H1 (cell line): ENCODE measurements around the gene HAPLN3. TPM values are rescaled to one million over a fixed set of nuclear protein-coding genes. Genes with fewer than 3 reads are reported as not detected.

Experiments
- CTBP2 ChIP-seq: IDR thresholded peaks from 2 replicates; pipeline ENCODE4 v1.7.0; 2011; ENCODE audit warnings: borderline replicate concordance, mild to moderate bottlenecking, moderate library complexity, mixed read lengths, low read length; ENCODE audit not compliant: insufficient read depth, insufficient read length
- CTCF ChIP-seq, 3 experiments: IDR thresholded peaks; 1 replicate in 2 of 3; 2 replicates in 1 of 3; pipeline versions ENCODE4 v1.5.1 to v1.6.1; 2011; ENCODE audit warnings: low read length in 3 of 3, mild to moderate bottlenecking in 3 of 3, inconsistent platforms in 2 of 3, low read depth in 1 of 3, moderate library complexity in 1 of 3; ENCODE audit not compliant: insufficient read depth in 1 of 3; ENCODE audit errors: control extremely low read depth in 1 of 3
- JUND ChIP-seq: IDR thresholded peaks from 2 replicates; pipeline ENCODE4 v1.6.1; 2011; ENCODE audit warnings: mild to moderate bottlenecking, improper control_type of control experiment, low read length
- SIX5 ChIP-seq: IDR thresholded peaks from 2 replicates; pipeline ENCODE4 v1.6.1; 2011; ENCODE audit warnings: mild to moderate bottlenecking, low read depth, low read length
- TBP ChIP-seq: IDR thresholded peaks from 2 replicates; pipeline ENCODE4 v1.6.1; 2011; ENCODE audit warnings: low read depth, low read length, improper control_type of control experiment
- polyA plus RNA-seq, 7 experiments: library from polyadenylated mRNA; depleted of rRNA in 3 of 7; stranded (reverse) in 5 of 7; unstranded in 2 of 7; fragments of >200 nt in 5 of 7; fragments of 200-250 nt in 2 of 7; gene quantifications; 1 replicate in 5 of 7; 2 replicates in 1 of 7; 4 replicates in 1 of 7; pipeline versions ENCODE4 v1.2.1 to v1.2.3, GENCODE V29; 2011 to 2013; ENCODE audit warnings: missing spikeins in 2 of 7, mixed read lengths in 2 of 7
- total RNA-seq: library from RNA; stranded (reverse); fragmentation: NEBNext Ultra II Directional; extraction: Animal tissue kit (Norgen Biotek cat#: 25700); gene quantifications from 2 replicates; pipeline ENCODE4 v1.2.1, GENCODE V29; 2021
- TF ChIP-seq, protein P1 (sequence below): fragments of 300-600 bp; sonication (generic); IDR thresholded peaks from 2 replicates; pipeline ENCODE4 v1.7.1; 2012; ENCODE audit warnings: low read length, moderate library complexity, mild to moderate bottlenecking, inconsistent platforms; ENCODE audit not compliant: insufficient replicate concordance

HAPLN3 gene
- total and polyA plus RNA-seq, 2 of the 8 experiments (the other 6 are each of a cell fraction or from before 2014, with no cell fraction given): 76.2 to 79.7 TPM

DNA sequence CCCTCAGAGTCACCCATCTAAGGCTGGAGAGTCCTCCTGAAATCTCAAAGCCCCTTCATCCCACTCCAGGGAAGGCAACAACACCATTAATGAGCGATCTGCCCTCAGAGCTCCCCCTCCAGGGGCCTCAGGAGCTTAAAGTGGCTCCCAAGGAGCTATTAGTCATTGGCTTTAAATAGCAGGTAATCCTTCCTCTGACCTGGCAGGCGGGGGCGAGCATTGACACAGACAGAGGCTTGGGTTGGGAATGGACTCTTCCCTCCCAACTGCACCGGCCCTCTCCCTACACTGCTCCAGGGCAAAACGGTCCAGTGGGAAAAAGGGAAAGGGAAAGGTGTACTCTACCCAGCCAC lies 16.4 kb upstream of the HAPLN3 start (continued):
- TF ChIP-seq, protein P1, sequence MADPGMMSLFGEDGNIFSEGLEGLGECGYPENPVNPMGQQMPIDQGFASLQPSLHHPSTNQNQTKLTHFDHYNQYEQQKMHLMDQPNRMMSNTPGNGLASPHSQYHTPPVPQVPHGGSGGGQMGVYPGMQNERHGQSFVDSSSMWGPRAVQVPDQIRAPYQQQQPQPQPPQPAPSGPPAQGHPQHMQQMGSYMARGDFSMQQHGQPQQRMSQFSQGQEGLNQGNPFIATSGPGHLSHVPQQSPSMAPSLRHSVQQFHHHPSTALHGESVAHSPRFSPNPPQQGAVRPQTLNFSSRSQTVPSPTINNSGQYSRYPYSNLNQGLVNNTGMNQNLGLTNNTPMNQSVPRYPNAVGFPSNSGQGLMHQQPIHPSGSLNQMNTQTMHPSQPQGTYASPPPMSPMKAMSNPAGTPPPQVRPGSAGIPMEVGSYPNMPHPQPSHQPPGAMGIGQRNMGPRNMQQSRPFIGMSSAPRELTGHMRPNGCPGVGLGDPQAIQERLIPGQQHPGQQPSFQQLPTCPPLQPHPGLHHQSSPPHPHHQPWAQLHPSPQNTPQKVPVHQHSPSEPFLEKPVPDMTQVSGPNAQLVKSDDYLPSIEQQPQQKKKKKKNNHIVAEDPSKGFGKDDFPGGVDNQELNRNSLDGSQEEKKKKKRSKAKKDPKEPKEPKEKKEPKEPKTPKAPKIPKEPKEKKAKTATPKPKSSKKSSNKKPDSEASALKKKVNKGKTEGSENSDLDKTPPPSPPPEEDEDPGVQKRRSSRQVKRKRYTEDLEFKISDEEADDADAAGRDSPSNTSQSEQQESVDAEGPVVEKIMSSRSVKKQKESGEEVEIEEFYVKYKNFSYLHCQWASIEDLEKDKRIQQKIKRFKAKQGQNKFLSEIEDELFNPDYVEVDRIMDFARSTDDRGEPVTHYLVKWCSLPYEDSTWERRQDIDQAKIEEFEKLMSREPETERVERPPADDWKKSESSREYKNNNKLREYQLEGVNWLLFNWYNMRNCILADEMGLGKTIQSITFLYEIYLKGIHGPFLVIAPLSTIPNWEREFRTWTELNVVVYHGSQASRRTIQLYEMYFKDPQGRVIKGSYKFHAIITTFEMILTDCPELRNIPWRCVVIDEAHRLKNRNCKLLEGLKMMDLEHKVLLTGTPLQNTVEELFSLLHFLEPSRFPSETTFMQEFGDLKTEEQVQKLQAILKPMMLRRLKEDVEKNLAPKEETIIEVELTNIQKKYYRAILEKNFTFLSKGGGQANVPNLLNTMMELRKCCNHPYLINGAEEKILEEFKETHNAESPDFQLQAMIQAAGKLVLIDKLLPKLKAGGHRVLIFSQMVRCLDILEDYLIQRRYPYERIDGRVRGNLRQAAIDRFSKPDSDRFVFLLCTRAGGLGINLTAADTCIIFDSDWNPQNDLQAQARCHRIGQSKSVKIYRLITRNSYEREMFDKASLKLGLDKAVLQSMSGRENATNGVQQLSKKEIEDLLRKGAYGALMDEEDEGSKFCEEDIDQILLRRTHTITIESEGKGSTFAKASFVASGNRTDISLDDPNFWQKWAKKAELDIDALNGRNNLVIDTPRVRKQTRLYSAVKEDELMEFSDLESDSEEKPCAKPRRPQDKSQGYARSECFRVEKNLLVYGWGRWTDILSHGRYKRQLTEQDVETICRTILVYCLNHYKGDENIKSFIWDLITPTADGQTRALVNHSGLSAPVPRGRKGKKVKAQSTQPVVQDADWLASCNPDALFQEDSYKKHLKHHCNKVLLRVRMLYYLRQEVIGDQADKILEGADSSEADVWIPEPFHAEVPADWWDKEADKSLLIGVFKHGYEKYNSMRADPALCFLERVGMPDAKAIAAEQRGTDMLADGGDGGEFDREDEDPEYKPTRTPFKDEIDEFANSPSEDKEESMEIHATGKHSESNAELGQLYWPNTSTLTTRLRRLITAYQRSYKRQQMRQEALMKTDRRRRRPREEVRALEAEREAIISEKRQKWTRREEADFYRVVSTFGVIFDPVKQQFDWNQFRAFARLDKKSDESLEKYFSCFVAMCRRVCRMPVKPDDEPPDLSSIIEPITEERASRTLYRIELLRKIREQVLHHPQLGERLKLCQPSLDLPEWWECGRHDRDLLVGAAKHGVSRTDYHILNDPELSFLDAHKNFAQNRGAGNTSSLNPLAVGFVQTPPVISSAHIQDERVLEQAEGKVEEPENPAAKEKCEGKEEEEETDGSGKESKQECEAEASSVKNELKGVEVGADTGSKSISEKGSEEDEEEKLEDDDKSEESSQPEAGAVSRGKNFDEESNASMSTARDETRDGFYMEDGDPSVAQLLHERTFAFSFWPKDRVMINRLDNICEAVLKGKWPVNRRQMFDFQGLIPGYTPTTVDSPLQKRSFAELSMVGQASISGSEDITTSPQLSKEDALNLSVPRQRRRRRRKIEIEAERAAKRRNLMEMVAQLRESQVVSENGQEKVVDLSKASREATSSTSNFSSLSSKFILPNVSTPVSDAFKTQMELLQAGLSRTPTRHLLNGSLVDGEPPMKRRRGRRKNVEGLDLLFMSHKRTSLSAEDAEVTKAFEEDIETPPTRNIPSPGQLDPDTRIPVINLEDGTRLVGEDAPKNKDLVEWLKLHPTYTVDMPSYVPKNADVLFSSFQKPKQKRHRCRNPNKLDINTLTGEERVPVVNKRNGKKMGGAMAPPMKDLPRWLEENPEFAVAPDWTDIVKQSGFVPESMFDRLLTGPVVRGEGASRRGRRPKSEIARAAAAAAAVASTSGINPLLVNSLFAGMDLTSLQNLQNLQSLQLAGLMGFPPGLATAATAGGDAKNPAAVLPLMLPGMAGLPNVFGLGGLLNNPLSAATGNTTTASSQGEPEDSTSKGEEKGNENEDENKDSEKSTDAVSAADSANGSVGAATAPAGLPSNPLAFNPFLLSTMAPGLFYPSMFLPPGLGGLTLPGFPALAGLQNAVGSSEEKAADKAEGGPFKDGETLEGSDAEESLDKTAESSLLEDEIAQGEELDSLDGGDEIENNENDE: no peak
- TF ChIP-seq SIX5 (no peak), JUND (peak; percentile 72), CTCF (IDR thresholded peaks at IDR 0.05; ENCODE audit: control extremely low read depth in 1 of 3, insufficient read depth in 1 of 3, low read depth in 1 of 3, low read length in 3 of 3) (0 out of 4 replicates have a peak, but pooled peaks of 1 of the 3 experiments have one; percentile 6), TBP (0 out of 2 replicates have a peak, but pooled peaks have one; percentile 33), CTBP2 (no peak)
